G401 (cell line): ENCODE results near the gene FAM187B. TPM values are rescaled to one million over a fixed set of nuclear protein-coding genes. Genes with fewer than 3 reads are reported as not detected.
"Not testable (repeated sequence)": the region's sequence is repeated elsewhere in the genome, so short reads cannot be mapped to it uniquely, and the experiment has no call there.

ENCODE experiments used
- DNase-seq: peaks from one replicate; pipeline ENCODE4 v3.0.0-alpha.2; 2015; ENCODE audit warnings: low spot score
- in situ Hi-C: cut with HindIII; loops from 2 replicates; pipeline ENCODE4 v1.10.0; 2016; ENCODE audit warnings: low sequenced_read_pairs, mixed read lengths
- total RNA-seq: library from RNA; depleted of rRNA; stranded (reverse); fragments of >200 nt; shearing (Covaris generic); gene quantifications from 2 replicates; pipeline ENCODE4 v1.2.3, GENCODE V29; 2014

The FAM187B gene
- total RNA-seq, 1 experiment from 2014 or later: not detected

GRCh38 chr19:35241417-35241816, 12.9 kb upstream of the FAM187B start:
- in situ Hi-C loops: no loop called here

GRCh38 chr19:35240327-35240726, 11.8 kb upstream of the FAM187B start:
- no peak for DNase-seq
- in situ Hi-C loops: no loop called here

More at GRCh38 chr19:35241417-35241816, 12.9 kb upstream of the FAM187B start:
- no peak for DNase-seq

GRCh38 chr19:35239597-35239996, 11.1 kb upstream of the FAM187B start:
- DNase-seq, in situ Hi-C loops: not testable (repeated sequence)

- no peak for DNase-seq
- in situ Hi-C loops: no loop called here
Observed at GRCh38 chr19:35236638-35237400, 8.3 kb upstream of the FAM187B start.

- in situ Hi-C loops: no loop called here
Observed at GRCh38 chr19:35232912-35233311, 4.4 kb upstream of the FAM187B start.

GRCh38 chr19:35231956-35232645, 3.6 kb upstream of the FAM187B start:
- in situ Hi-C loops: no loop called here

More at GRCh38 chr19:35232912-35233311, 4.4 kb upstream of the FAM187B start:
- DNase-seq: no peak

GRCh38 chr19:35229601-35230000, 1.1 kb upstream of the FAM187B start:
- in situ Hi-C loops: no loop called here
- no peak for DNase-seq

More at GRCh38 chr19:35231956-35232645, 3.6 kb upstream of the FAM187B start:
- DNase-seq: no peak

- DNase-seq: no peak
- in situ Hi-C loops: no loop called here
Observed at GRCh38 chr19:35226748-35227147, 1.8 kb downstream of the FAM187B start.

- in situ Hi-C loops: no loop called here
- no peak for DNase-seq
Observed at GRCh38 chr19:35225951-35226350, 2.6 kb downstream of the FAM187B start.

GRCh38 chr19:35224681-35225571, 3.6 kb downstream of the FAM187B start:
- in situ Hi-C loops: no loop called here
- DNase-seq: no peak

- in situ Hi-C loops: no loop called here
- DNase-seq: no peak
Observed at GRCh38 chr19:35223862-35224505, 4.6 kb downstream of the FAM187B start.

- in situ Hi-C loops: no loop called here
- DNase-seq: no peak
Observed at GRCh38 chr19:35223084-35223790, 5.3 kb downstream of the FAM187B start.

- DNase-seq: no peak
- in situ Hi-C loops: no loop called here
Observed at GRCh38 chr19:35222373-35223015, 6.0 kb downstream of the FAM187B start.

- DNase-seq, in situ Hi-C loops: not testable (repeated sequence)
Observed at GRCh38 chr19:35220973-35221590, 7.5 kb downstream of the FAM187B start.

- DNase-seq: no peak
- in situ Hi-C loops: no loop called here
Observed at GRCh38 chr19:35220315-35220921, 8.1 kb downstream of the FAM187B start.

GRCh38 chr19:35219008-35219407, 9.5 kb downstream of the FAM187B start:
- in situ Hi-C loops: no loop called here
- no peak for DNase-seq

- no peak for DNase-seq
- in situ Hi-C loops: no loop called here
Observed at GRCh38 chr19:35217649-35217990, 10.9 kb downstream of the FAM187B start.
